Measurements from ENCODE around the gene DNM3. TPM values are rescaled to one million over a fixed set of nuclear protein-coding genes. Genes with fewer than 3 reads are reported as not detected.

DNM3 gene
- total and polyA plus RNA-seq, 10 of the 15 experiments (the other 5 are each of a cell fraction or from before 2014, with no cell fraction given), result 0.03 to 1.5 (median 0.08) TPM; not detected in 3

DNA sequence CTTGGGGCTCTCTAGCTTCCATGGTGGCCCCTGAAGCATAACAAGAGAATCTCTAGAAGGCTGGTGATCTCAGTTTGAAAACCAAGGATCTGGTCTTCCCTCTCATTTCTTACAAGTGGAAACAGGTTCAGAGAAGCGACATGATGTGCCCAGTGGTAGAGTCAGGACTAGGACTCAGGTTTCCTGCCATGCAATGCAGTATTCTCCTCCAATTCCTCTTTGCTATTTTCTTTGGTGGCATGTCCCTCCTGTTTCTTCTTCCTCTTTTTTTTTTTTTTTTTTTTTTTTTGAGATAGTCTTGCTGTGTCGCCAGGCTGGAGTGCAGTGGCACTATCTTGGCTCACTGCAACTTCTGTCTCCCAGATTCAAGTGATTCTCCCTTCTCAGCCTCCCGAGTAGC, 383.6 kb downstream of the DNM3 start:
- DNase-seq (ENCODE audit: low read depth, low spot score) (no peak), FAIRE-seq (no peak), ATAC-seq (no peak)
- Histone ChIP-seq H3K27ac (ENCODE audit: control insufficient read depth, insufficient read depth) (no peak overlapping the region), H4K20me1 (ENCODE audit: control insufficient read depth, insufficient read depth) (no peaks in the 10 kb centered on the region), H3K79me2 (ENCODE audit: control insufficient read depth, insufficient read depth, low read length) (no peaks in the 10 kb centered on the region), H3K36me3 (ENCODE audit: control insufficient read depth in 2 of 2, insufficient read depth in 2 of 2, low read length in 1 of 2) (no peaks in the 10 kb centered on the region), H3K4me3 (no peak overlapping the region), H3K9ac (ENCODE audit: control insufficient read depth, insufficient read depth, low read length) (no peak overlapping the region), H3K4me1 (ENCODE audit: control insufficient read depth, insufficient read depth, low read length) (no peaks in the 10 kb centered on the region), H3K27me3 (replicated peaks in 1 of 2; ENCODE audit: control insufficient read depth in 2 of 2, insufficient read depth in 2 of 2, low read length in 1 of 2) (no peaks in the 10 kb centered on the region), H2AFZ (ENCODE audit: control insufficient read depth, low read depth, low read length) (no peak overlapping the region), H3K4me2 (ENCODE audit: control insufficient read depth, insufficient read depth) (no peak overlapping the region), H3K9me3 (replicated peaks; ENCODE audit: control insufficient read depth, insufficient read depth, low read length) (no peaks in the 10 kb centered on the region)
- SMC1A ChIA-PET (ENCODE audit: uncharacterized antibody, unreplicated experiment), result interaction anchor here (0.7 to 2.5 kb wide), 5 partner anchors 12 to 113 kb away, joined by 3 to 10 read pairs (median 6); no protein-coding TSS in a partner anchor
- TF ChIP-seq MXI1 (IDR thresholded peaks at IDR 0.05; ENCODE audit: low read depth, low read length) (no peak), TCF3 (IDR thresholded peaks at IDR 0.05; ENCODE audit: borderline replicate concordance, insufficient read depth, low read depth, low read length) (no peak), CEBPB (IDR thresholded peaks at IDR 0.05; ENCODE audit: borderline replicate concordance in 1 of 2, low read depth in 2 of 2, low read length in 2 of 2) (no peak), CHD2 (IDR thresholded peaks at IDR 0.05; ENCODE audit: borderline replicate concordance, low read depth, low read length) (no peak), NBN (IDR thresholded peaks at IDR 0.05) (no peak), ESRRA (IDR thresholded peaks at IDR 0.05; ENCODE audit: low read length) (no peak)
- TF ChIP-seq, protein P1, sequence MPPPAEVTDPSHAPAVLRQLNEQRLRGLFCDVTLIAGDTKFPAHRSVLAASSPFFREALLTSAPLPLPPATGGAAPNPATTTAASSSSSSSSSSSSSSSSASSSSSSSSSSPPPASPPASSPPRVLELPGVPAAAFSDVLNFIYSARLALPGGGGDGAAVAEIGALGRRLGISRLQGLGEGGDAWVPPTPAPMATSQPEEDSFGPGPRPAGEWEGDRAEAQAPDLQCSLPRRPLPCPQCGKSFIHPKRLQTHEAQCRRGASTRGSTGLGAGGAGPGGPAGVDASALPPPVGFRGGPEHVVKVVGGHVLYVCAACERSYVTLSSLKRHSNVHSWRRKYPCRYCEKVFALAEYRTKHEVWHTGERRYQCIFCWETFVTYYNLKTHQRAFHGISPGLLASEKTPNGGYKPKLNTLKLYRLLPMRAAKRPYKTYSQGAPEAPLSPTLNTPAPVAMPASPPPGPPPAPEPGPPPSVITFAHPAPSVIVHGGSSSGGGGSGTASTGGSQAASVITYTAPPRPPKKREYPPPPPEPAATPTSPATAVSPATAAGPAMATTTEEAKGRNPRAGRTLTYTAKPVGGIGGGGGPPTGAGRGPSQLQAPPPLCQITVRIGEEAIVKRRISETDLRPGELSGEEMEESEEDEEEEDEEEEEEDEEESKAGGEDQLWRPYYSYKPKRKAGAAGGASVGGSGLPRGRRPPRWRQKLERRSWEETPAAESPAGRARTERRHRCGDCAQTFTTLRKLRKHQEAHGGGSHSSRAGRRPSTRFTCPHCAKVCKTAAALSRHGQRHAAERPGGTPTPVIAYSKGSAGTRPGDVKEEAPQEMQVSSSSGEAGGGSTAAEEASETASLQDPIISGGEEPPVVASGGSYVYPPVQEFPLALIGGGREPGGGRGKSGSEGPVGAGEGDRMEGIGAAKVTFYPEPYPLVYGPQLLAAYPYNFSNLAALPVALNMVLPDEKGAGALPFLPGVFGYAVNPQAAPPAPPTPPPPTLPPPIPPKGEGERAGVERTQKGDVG (CRISPR knock-in tag; IDR thresholded peaks at IDR 0.05), result no peak
- RAD21 ChIA-PET (ENCODE audit: unreplicated experiment), result interaction anchor here (1.0 kb wide), 1 partner anchor 19 kb away, joined by 3 read pairs; no protein-coding TSS in a partner anchor
- BruUV-seq (replicated peaks), result no TSS peak
- POLR2A ChIA-PET, result no interaction called here
- CTCF ChIA-PET, result interaction anchor here (0.6 kb wide), 1 partner anchor 127 kb away, joined by 3 read pairs; no protein-coding TSS in a partner anchor
- intact Hi-C loops (cut with micrococcal nuclease; ENCODE audit: unreplicated experiment) (no loop called here), in situ Hi-C loops (cut with MboI) (no loop called here)
- 40% methylated on average over 3 of the region's 3 CpGs for WGBS (ENCODE audit: insufficient coverage, insufficient replicate concordance, low lambda C conversion rate, missing lambda C conversion rate)

All from GM12878 (cell line).